CD1c-positive myeloid dendritic cell (primary cell): Measurements from ENCODE around the gene FRMD4A.

Source experiments
- DNase-seq: peaks from one replicate; pipeline ENCODE4 v3.0.0-alpha.2; 2016; ENCODE audit errors: extremely low spot score

Gene FRMD4A

GRCh38 chr10:13678101-13678843 is 652.5 kb downstream of the FRMD4A start:
- no peak for DNase-seq

GRCh38 chr10:13674645-13675588 is 655.8 kb downstream of the FRMD4A start:
- DNase-seq, result no peak

GRCh38 chr10:13673156-13673555 is 657.6 kb downstream of the FRMD4A start:
- no peak for DNase-seq

- DNase-seq, result no peak
These were observed 658.2 kb downstream of the FRMD4A start for GRCh38 chr10:13672548-13672947.

- no peak for DNase-seq
These were observed 658.8 kb downstream of the FRMD4A start for GRCh38 chr10:13671904-13672303.

GRCh38 chr10:13670311-13670710 is 660.4 kb downstream of the FRMD4A start:
- DNase-seq, result no peak

- DNase-seq, result no peak
These were observed 660.8 kb downstream of the FRMD4A start for GRCh38 chr10:13669901-13670300.

- no peak for DNase-seq
These were observed 661.4 kb downstream of the FRMD4A start for GRCh38 chr10:13669182-13669855.

- no peak for DNase-seq
These were observed 662.6 kb downstream of the FRMD4A start for GRCh38 chr10:13668126-13668525.

- no peak for DNase-seq
These were observed 665.0 kb downstream of the FRMD4A start for GRCh38 chr10:13665516-13666262.

GRCh38 chr10:13661256-13661655 is 669.5 kb downstream of the FRMD4A start:
- no peak for DNase-seq

GRCh38 chr10:13660551-13660920 is 670.2 kb downstream of the FRMD4A start:
- no peak for DNase-seq

GRCh38 chr10:13659887-13660550 is 670.7 kb downstream of the FRMD4A start:
- peak; percentile 72 for DNase-seq

GRCh38 chr10:13658871-13659685 is 671.6 kb downstream of the FRMD4A start:
- DNase-seq, result no peak

GRCh38 chr10:13658264-13658663 is 672.5 kb downstream of the FRMD4A start:
- DNase-seq, result no peak

GRCh38 chr10:13657101-13657680 is 673.5 kb downstream of the FRMD4A start:
- no peak for DNase-seq

- DNase-seq, result no peak
These were observed 674.2 kb downstream of the FRMD4A start for GRCh38 chr10:13656337-13657100.

- DNase-seq, result no peak
These were observed 675.9 kb downstream of the FRMD4A start for GRCh38 chr10:13654846-13655245.
